Measurements from ENCODE around the gene METAP2.

GRCh38 chr12:95480230-95480629, 6.3 kb downstream of the METAP2 start:
- TF ChIP-seq CTCF (IDR thresholded peaks at IDR 0.05; ENCODE audit: control extremely low read depth in 1 of 3, insufficient read depth in 1 of 3, low read depth in 1 of 3, low read length in 3 of 3), result no peak
- TF ChIP-seq RNF2 (IDR thresholded peaks at IDR 0.05; ENCODE audit: borderline replicate concordance, low read depth, low read length, missing control alignments, poor library complexity, severe bottlenecking), result no peak
- no peak for TF ChIP-seq SP1 (IDR thresholded peaks at IDR 0.05; ENCODE audit: low read depth, low read length)
- no peak for TF ChIP-seq POLR2A (IDR thresholded peaks at IDR 0.05; ENCODE audit: control extremely low read depth in 1 of 2, low read depth in 2 of 2, low read length in 2 of 2)
- TF ChIP-seq RAD21 (IDR thresholded peaks at IDR 0.05 in 1 of 2, conservative IDR thresholded peaks at IDR 0.05 in 1 of 2; ENCODE audit: low read depth in 2 of 2, low read length in 2 of 2), result no peak
- no peak for TF ChIP-seq TBP (IDR thresholded peaks at IDR 0.05; ENCODE audit: low read depth, low read length)
- no peak for TF ChIP-seq HDAC2 (IDR thresholded peaks at IDR 0.05; ENCODE audit: borderline replicate concordance in 1 of 2, low read depth in 2 of 2, low read length in 2 of 2)
- no peak for TF ChIP-seq JUN (IDR thresholded peaks at IDR 0.05; ENCODE audit: low read depth, low read length)
- no peak for TF ChIP-seq ATF2 (IDR thresholded peaks at IDR 0.05; ENCODE audit: low read length)
- no peak for TF ChIP-seq SIX5 (IDR thresholded peaks at IDR 0.05; ENCODE audit: low read depth, low read length)

Data from H1 (cell line).